Neutrophil (primary cell): ENCODE measurements around the gene TAOK2.
"Not testable (repeated sequence)": the region's sequence is repeated elsewhere in the genome, so short reads cannot be mapped to it uniquely, and the experiment has no call there.

Experiments
- H3K27ac ChIP-seq: fragments of 200-600 bp; sonication (generic); 2 replicates; pipeline ENCODE4 v1.5.1; 2016; ENCODE audit warnings: mild to moderate bottlenecking, moderate library complexity
- H3K27me3 ChIP-seq: fragments of 200-600 bp; sonication (generic); 2 replicates; pipeline ENCODE4 v1.6.0; 2016; ENCODE audit warnings: mild to moderate bottlenecking
- H3K36me3 ChIP-seq: fragments of 200-600 bp; sonication (generic); 2 replicates; pipeline ENCODE4 v1.5.1; 2017
- H3K4me1 ChIP-seq, 2 experiments: fragments of 200-600 bp in 1 of 2; sonication (generic) in 1 of 2; 1 replicate in 1 of 2; 2 replicates in 1 of 2; pipeline versions ENCODE4 v1.5.1 to v1.6.1; 2013 to 2016; ENCODE audit warnings: low read depth in 1 of 2, low read length in 1 of 2, mild to moderate bottlenecking in 1 of 2, moderate library complexity in 1 of 2; ENCODE audit not compliant: control insufficient read depth in 1 of 2, insufficient read depth in 1 of 2
- H3K4me3 ChIP-seq, 2 experiments: fragments of 200-600 bp in 1 of 2; sonication (generic) in 1 of 2; 1 replicate in 1 of 2; 2 replicates in 1 of 2; pipeline ENCODE4 v1.5.1; 2013 to 2016; ENCODE audit warnings: low read depth in 1 of 2, low read length in 1 of 2, mild to moderate bottlenecking in 1 of 2, moderate library complexity in 1 of 2
- H3K9me3 ChIP-seq: fragments of 200-600 bp; sonication (generic); 2 replicates; pipeline ENCODE4 v1.5.1; 2016
- TF ChIP-seq, protein P1 (sequence below): fragments of 200-600 bp; sonication (generic); IDR thresholded peaks from 2 replicates; pipeline ENCODE4 v1.5.1; 2016; ENCODE audit warnings: antibody characterized with exemption

TAOK2 gene

DNA sequence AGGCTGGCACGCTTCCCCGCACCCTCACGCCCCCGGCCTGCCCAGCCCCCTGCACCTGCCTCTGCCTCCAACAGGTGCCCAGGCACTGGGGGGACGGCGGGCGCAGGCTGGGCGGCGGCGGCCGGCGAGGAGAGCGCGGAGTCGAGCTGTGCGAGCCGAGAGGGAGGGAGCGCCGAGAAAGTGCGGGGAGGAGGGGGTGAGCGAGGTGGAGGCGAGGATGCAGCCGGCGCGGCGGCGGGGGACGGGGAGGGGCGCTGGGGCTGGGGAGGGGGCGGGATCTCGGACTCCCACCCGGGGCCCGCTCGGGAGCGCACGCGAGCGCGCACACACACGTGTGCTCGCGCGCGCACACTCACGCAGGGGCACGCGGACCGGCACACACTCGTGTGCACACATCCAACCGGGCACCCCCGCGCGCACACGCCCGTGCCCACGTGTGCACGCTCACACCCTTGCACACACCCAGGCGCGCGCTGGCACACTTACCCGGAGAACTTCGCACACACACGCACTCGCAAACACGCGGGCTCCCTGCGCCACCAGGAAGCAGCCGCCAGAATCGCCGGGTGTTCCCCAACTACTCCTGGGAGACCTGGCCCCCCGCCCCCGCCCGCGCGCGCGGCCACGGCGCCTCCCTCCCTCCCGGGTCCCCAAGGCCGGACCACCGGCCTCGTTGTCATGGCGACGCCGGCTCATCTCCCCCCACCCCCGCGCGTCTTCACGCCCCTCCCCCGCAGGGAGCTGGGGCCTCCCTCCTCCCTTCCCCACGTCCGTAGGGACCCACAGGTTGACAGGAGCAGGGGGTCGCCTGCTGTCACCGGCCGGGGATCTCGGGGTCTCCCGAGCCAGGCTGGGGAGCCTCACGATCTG lies 37.4 kb downstream of the TAOK2 start, which contains the start of gene DOC2A:
DOC2A (minus strand) TSS at position 184 of the 870 bp plus-strand sequence. CDS start 805 bp downstream, outside the sequence.
- Histone ChIP-seq H3K27ac (no peak within 1 kb of the TSS), H3K4me3 (peak within 1 kb of the TSS in 1 of 2 experiments; percentile 28), H3K36me3 (peaks cover 5% of the 10 kb centered on the region), H3K9me3 (no peaks in the 10 kb centered on the region), H3K4me1 (peaks cover 0 to 12% of the 10 kb centered on the region in 2 experiments), H3K27me3 (peaks cover 57% of the 10 kb centered on the region)
- TF ChIP-seq, protein P1, sequence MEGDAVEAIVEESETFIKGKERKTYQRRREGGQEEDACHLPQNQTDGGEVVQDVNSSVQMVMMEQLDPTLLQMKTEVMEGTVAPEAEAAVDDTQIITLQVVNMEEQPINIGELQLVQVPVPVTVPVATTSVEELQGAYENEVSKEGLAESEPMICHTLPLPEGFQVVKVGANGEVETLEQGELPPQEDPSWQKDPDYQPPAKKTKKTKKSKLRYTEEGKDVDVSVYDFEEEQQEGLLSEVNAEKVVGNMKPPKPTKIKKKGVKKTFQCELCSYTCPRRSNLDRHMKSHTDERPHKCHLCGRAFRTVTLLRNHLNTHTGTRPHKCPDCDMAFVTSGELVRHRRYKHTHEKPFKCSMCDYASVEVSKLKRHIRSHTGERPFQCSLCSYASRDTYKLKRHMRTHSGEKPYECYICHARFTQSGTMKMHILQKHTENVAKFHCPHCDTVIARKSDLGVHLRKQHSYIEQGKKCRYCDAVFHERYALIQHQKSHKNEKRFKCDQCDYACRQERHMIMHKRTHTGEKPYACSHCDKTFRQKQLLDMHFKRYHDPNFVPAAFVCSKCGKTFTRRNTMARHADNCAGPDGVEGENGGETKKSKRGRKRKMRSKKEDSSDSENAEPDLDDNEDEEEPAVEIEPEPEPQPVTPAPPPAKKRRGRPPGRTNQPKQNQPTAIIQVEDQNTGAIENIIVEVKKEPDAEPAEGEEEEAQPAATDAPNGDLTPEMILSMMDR = no peak

DNA sequence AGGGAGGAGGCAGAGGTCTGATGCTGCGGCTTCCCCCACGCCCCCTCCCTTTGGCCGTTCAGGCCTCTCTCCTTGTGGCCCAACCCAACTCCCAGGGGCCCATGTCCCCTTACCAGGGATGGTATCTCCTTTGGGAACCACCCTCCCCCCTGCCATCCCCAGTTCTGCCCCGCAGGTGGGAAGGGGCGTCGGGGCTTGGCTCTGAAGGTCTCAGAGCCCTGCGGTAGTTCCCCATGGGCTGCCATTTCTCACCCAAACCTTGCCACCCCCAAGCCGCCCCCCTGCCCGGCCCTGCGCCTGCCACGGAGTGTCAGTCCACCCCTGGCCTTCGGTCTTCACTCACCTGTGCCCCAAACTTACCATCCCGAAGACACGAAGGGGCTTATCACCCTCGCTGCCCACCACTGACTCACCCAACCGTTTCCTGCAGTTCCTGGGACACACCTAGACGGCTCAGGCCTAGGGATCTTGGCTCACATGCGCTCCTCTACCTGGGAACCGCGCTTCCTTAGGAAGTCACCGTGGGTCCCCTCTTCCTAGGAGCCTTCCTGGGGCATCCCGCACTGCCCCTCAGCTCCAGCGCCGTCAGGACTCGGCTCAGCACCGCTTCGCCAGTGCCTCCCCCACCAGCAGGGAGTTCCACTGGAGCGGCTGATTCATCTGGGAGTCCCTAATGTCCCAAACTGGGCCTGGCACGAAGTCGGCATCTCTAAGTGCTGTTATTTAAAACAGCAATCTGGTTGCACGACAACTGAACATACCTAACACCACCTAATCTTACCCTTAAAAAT lies 38.2 kb downstream of the TAOK2 start:
- TF ChIP-seq, protein P1 = no peak

DNA sequence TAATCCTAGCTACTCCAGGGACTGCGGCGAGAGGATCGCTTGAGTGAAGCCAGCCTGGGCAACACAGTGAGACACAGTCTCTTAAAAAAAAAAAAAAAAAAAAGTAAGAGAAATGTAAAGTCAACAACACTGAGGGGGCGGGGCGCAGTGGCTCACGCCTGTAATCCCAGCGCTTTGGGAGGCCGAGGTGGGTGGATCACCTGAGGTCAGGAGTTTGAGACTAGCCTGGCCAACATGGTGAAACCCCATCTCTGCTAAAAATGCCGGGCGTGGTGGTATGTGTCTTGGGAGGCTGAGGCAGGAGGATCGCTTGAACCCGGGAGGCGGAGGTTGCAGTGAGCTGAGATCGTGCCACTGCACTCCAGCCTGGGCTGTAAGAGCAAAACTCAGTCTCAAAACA lies 38.9 kb downstream of the TAOK2 start:
- not testable (repeated sequence) for H3K4me3 ChIP-seq, H3K27ac ChIP-seq, H3K36me3 ChIP-seq, H3K9me3 ChIP-seq
- peaks cover 0 to 12% of the 10 kb centered on the region in 2 experiments for H3K4me1 ChIP-seq
- peaks cover 60% of the 10 kb centered on the region for H3K27me3 ChIP-seq

More for the DNA sequence above, 38.2 kb downstream of the TAOK2 start:
- Histone ChIP-seq H3K4me1 (peaks cover 0 to 12% of the 10 kb centered on the region in 2 experiments), H3K4me3 (no peak overlapping the region), H3K27ac (no peak overlapping the region), H3K27me3 (peaks cover 60% of the 10 kb centered on the region), H3K36me3 (no peaks in the 10 kb centered on the region), H3K9me3 (no peaks in the 10 kb centered on the region)

DNA sequence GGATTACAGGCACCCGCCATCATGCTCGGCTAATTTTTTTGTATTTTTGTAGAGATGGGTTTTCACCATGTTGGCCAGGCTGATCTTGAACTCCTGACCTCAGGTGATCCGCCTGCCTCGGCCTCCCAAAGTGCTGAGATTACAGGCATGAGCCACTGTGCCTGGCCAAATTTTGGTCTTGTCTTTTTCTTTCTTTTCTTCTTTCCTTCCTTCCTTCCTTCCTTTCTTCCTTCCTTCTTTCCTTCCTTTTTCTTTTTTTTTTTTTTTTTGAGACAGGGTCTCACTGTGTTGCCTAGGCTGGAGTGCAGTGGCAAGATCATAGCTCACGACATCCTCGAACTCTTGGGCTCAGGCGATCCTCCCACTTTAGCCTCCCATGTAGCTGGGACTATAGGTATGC lies 41.8 kb downstream of the TAOK2 start:
- H3K9me3 ChIP-seq, H3K4me3 ChIP-seq, H3K27ac ChIP-seq, H3K36me3 ChIP-seq: not testable (repeated sequence)
- Histone ChIP-seq H3K27me3 (peaks cover 41% of the 10 kb centered on the region), H3K4me1 (peaks cover 0 to 11% of the 10 kb centered on the region in 2 experiments)

DNA sequence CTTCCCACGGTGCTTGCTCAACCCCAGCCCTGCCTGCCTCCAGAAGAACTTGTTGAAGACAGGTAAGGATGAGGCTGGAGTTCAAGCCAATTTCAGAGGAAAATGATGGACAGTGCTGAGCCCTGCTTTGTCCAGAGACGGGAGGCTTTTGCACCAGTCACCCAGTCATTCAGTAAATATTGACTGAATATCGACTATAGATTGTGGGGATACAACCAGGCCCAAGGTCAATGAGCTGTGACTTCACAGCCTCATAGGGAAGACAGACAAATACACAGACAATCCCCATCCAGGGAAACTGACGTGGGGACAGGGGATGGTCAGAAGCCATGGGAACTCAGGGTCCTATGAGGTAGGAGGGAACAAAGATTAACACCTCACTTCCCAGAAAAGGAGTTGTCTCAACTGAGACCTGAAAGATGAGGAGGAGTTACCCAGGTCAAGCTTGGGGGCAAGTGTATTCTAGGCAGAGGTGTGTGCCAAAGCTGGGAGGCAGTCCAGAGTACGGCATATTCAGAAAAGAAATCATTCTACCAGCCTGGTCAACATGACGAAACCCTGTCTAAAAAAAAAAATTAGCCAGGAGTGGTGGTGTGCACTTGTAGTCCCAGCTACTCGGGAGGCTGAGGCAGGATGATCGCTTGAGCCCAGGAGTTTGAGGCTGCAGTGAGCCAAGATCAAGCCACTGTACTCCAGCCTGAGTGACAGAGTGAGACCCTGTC lies 43.0 kb downstream of the TAOK2 start:
- TF ChIP-seq, protein P1 = no peak
- Histone ChIP-seq H3K4me3 (no peak overlapping the region), H3K27me3 (peaks cover 28% of the 10 kb centered on the region), H3K9me3 (no peaks in the 10 kb centered on the region), H3K36me3 (no peaks in the 10 kb centered on the region), H3K4me1 (peaks cover 11 to 12% of the 10 kb centered on the region in 2 experiments), H3K27ac (no peak overlapping the region)

DNA sequence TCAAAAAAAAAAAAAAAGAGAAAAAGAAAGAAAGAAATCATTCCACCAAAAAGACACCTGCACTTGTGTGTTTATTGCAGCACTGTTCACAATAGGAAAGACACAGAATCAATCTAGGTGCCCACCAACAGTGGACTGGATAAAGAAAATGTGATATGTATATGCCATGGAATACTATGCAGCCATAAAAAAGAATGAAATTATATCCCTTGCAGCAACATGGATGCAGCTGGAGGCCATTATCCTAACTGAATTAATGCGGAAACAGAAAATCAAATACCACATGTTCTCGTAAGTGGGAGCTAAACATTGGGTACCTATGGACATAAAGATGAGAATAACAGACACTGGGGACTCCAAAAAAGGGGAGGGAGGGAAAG lies 43.6 kb downstream of the TAOK2 start:
- TF ChIP-seq, protein P1 = no peak
- Histone ChIP-seq H3K27ac (no peak overlapping the region), H3K9me3 (no peaks in the 10 kb centered on the region), H3K27me3 (peaks cover 22% of the 10 kb centered on the region), H3K4me3 (no peak overlapping the region), H3K36me3 (no peaks in the 10 kb centered on the region), H3K4me1 (peaks cover 12 to 14% of the 10 kb centered on the region in 2 experiments)

DNA sequence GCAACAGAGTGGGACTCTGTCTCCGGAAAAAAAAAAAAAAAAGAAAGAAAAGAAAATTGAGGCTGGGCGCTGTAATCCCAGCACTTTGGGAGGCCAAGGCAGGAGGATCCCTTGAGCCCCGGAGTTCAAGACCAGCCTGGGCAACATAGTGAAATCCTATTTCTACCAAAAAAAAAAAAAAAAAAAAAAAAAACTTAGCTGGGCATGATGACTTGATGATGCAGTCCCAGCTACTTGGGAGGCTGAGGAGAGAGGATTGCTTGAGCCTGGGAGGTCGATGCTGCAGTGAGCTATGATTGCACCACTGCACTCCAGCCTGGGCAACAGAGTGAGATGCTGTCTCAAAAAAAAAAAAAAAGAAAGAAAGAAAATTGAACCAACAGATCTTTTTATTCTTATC lies 44.3 kb downstream of the TAOK2 start:
- not testable (repeated sequence) for H3K36me3 ChIP-seq, H3K9me3 ChIP-seq, H3K27ac ChIP-seq, H3K4me3 ChIP-seq
- H3K4me1 ChIP-seq = peaks cover 12 to 14% of the 10 kb centered on the region in 2 experiments
- peaks cover 16% of the 10 kb centered on the region for H3K27me3 ChIP-seq
